Astrocyte (in vitro differentiated cells and primary cell): ENCODE measurements around the gene TEAD1. TPM values are rescaled to one million over a fixed set of nuclear protein-coding genes. Genes with fewer than 3 reads are reported as not detected.

ENCODE experiments used
- DNase-seq: peaks from one replicate; pipeline ENCODE4 v3.0.0-alpha.2; 2010; ENCODE audit warnings: low read depth
- FAIRE-seq: peaks from 2 replicates; lab custom pipeline; 2011; peaks lifted over from hg19 to GRCh38; lab: Jason Lieb, UNC
- H2AFZ ChIP-seq: 2 replicates; pipeline ENCODE4 v1.6.0; 2012; ENCODE audit warnings: low read depth, low read length, inconsistent platforms
- H3K27ac ChIP-seq: 2 replicates; pipeline ENCODE4 v1.5.1; 2011; ENCODE audit warnings: low read depth, low read length, inconsistent platforms
- H3K27me3 ChIP-seq: 2 replicates; pipeline ENCODE4 v1.6.0; 2011; ENCODE audit warnings: low read length, inconsistent platforms; ENCODE audit not compliant: insufficient read depth
- H3K36me3 ChIP-seq: 2 replicates; pipeline ENCODE4 v1.5.1; 2011; ENCODE audit warnings: low read length, inconsistent platforms; ENCODE audit not compliant: insufficient read depth
- H3K4me1 ChIP-seq: 2 replicates; pipeline ENCODE4 v1.5.1; 2011; ENCODE audit warnings: low read length, inconsistent platforms; ENCODE audit not compliant: insufficient read depth
- H3K4me2 ChIP-seq: 2 replicates; pipeline ENCODE4 v1.6.0; 2012; ENCODE audit warnings: low read length, inconsistent platforms
- H3K4me3 ChIP-seq: 2 replicates; pipeline ENCODE4 v1.5.1; 2011; ENCODE audit warnings: low read depth, mild to moderate bottlenecking, low read length, inconsistent platforms; ENCODE audit not compliant: insufficient read depth
- H3K79me2 ChIP-seq: 2 replicates; pipeline ENCODE4 v1.6.0; 2012; ENCODE audit warnings: mild to moderate bottlenecking, low read length, inconsistent platforms; ENCODE audit not compliant: insufficient read depth
- H3K9ac ChIP-seq: 2 replicates; pipeline ENCODE4 v1.6.0; 2012; ENCODE audit warnings: mild to moderate bottlenecking, low read length, inconsistent platforms
- H3K9me3 ChIP-seq: 2 replicates; pipeline ENCODE4 v1.5.1; 2012; ENCODE audit warnings: low read depth, mild to moderate bottlenecking, low read length, inconsistent platforms; ENCODE audit not compliant: insufficient read depth
- H4K20me1 ChIP-seq: 2 replicates; pipeline ENCODE4 v1.6.0; 2012; ENCODE audit warnings: low read length, inconsistent platforms; ENCODE audit not compliant: insufficient read depth
- H3K27ac Mint-ChIP-seq: one replicate; pipeline ENCODE4 v1.8.0; 2021; ENCODE audit warnings: mild to moderate bottlenecking, mixed read lengths; ENCODE audit not compliant: unreplicated experiment
- H3K27me3 Mint-ChIP-seq: one replicate; pipeline ENCODE4 v1.8.0; 2021; ENCODE audit warnings: low read depth, mixed read lengths; ENCODE audit not compliant: unreplicated experiment
- H3K36me3 Mint-ChIP-seq: one replicate; pipeline ENCODE4 v1.8.0; 2021; ENCODE audit warnings: low read depth, mixed read lengths; ENCODE audit not compliant: unreplicated experiment
- H3K4me1 Mint-ChIP-seq: one replicate; pipeline ENCODE4 v1.8.0; 2021; ENCODE audit warnings: low read depth, mixed read lengths; ENCODE audit not compliant: unreplicated experiment
- H3K4me3 Mint-ChIP-seq: one replicate; pipeline ENCODE4 v1.8.0; 2021; ENCODE audit warnings: mild to moderate bottlenecking, moderate library complexity, mixed read lengths; ENCODE audit not compliant: unreplicated experiment
- H3K9me3 Mint-ChIP-seq: one replicate; pipeline ENCODE4 v1.8.0; 2021; ENCODE audit warnings: mild to moderate bottlenecking, mixed read lengths; ENCODE audit not compliant: unreplicated experiment
- EZH2 ChIP-seq: IDR thresholded peaks from 2 replicates; pipeline ENCODE4 v1.6.1; 2012; ENCODE audit warnings: mild to moderate bottlenecking, low read length, inconsistent platforms; ENCODE audit not compliant: insufficient read depth
- total RNA-seq: library from RNA; stranded (reverse); gene quantifications from 2 replicates; pipeline ENCODE4 v1.2.1, GENCODE V29; 2021
- TF ChIP-seq, protein P1 (sequence below): IDR thresholded peaks from 2 replicates; pipeline ENCODE4 v1.5.1; 2011; ENCODE audit warnings: low read depth, mild to moderate bottlenecking, inconsistent platforms, low read length, moderate library complexity; ENCODE audit not compliant: insufficient read depth

The TEAD1 gene
- total RNA-seq, 1 donor from 2014 or later: 149 TPM

DNA sequence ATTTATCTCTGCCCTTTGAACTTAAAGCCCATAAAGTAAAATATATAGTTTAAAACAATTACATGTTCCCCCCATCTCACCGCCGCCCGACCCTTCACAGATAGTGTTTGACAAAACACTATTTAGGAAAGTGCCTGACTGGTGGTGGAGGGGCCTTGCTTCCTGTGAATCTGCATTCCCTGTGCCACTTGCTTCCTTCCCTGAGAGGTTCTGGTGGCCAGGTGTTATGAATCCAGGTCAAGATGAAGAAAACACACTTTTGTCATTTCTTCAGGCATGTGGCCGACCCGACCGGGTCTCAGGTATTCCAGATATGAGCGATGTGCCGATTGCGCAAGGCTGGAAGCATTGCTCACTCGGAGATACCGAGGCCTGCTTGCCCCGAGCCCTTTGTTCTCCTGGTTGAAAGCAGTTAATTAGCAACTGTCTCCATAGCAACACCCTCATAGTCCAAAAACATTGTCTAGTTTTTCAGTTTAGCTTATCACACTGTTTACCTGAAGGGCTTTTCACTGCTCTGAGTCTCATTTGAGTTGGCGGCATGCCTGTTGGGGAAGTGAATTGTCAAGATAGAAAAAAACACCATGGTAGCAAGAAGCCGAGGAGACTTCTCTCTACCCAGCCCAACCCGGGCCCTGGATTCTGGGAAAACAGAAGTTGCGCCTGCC lies 128.3 kb downstream of the TEAD1 start:
- H3K4me3 ChIP-seq: peak overlapping the region; percentile 20
- peak overlapping the region; percentile 73 for H3K4me2 ChIP-seq
- DNase-seq (peak; percentile 96), FAIRE-seq (no peak)
- H3K36me3 ChIP-seq: no peaks in the 10 kb centered on the region
- Mint-ChIP-seq H3K4me1 (peaks cover 79% of the 10 kb centered on the region), H3K9me3 (no peaks in the 10 kb centered on the region), H3K27ac (peak overlapping the region; percentile 64), H3K4me3 (no peak overlapping the region), H3K36me3 (peaks cover 7% of the 10 kb centered on the region), H3K27me3 (no peaks in the 10 kb centered on the region)
- H3K9ac ChIP-seq: peak overlapping the region; percentile 75
- H3K9me3 ChIP-seq: no peaks in the 10 kb centered on the region
- H2AFZ ChIP-seq: no peak overlapping the region
- H3K27ac ChIP-seq: peak overlapping the region; percentile 88
- peaks cover 48% of the 10 kb centered on the region for H4K20me1 ChIP-seq
- TF ChIP-seq, protein P1, sequence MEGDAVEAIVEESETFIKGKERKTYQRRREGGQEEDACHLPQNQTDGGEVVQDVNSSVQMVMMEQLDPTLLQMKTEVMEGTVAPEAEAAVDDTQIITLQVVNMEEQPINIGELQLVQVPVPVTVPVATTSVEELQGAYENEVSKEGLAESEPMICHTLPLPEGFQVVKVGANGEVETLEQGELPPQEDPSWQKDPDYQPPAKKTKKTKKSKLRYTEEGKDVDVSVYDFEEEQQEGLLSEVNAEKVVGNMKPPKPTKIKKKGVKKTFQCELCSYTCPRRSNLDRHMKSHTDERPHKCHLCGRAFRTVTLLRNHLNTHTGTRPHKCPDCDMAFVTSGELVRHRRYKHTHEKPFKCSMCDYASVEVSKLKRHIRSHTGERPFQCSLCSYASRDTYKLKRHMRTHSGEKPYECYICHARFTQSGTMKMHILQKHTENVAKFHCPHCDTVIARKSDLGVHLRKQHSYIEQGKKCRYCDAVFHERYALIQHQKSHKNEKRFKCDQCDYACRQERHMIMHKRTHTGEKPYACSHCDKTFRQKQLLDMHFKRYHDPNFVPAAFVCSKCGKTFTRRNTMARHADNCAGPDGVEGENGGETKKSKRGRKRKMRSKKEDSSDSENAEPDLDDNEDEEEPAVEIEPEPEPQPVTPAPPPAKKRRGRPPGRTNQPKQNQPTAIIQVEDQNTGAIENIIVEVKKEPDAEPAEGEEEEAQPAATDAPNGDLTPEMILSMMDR: no peak
- TF ChIP-seq EZH2: no peak
- peaks cover 76% of the 10 kb centered on the region for H3K79me2 ChIP-seq
- H3K27me3 ChIP-seq: no peaks in the 10 kb centered on the region
- H3K4me1 ChIP-seq: peaks cover 56% of the 10 kb centered on the region

DNA sequence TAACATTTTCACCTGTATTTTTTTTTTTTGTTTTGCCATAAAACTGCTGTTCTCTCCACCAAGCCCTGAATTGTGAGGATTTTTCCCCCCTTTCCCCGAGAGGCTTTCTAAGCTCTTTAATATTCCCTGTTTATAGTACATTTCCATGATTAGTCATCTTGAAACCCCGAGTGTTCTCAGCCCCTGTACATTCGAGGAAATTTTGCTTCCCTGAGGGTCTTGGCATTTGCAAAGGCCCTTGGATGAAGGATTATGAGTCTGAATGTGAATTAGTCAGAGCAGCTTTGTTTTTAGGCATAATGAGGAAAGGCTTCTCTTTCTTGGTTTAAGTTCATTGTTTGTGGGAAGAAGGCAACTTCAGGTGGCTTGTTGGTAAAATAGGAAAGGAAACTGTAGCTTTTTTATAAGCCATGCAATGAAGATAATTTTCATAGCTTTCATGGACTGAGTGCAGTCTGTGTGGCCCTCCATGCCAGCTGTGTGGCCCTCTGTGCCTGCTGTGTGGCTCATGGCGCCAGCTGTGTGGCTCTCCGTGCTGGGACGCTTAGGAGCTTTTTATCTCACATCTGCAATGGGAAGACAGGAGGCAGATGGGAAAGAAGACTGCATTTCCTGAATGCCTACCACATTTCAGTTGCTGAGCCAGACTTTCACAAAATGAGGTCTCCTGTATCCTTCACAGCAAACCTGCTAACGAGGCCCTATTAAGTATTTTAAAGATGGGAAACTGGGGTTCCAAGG lies 129.0 kb downstream of the TEAD1 start:
- Histone ChIP-seq H2AFZ (no peak overlapping the region), H4K20me1 (peaks cover 49% of the 10 kb centered on the region), H3K9me3 (no peaks in the 10 kb centered on the region), H3K9ac (peak overlapping the region; percentile 75), H3K36me3 (no peaks in the 10 kb centered on the region), H3K27me3 (no peaks in the 10 kb centered on the region), H3K4me1 (peaks cover 55% of the 10 kb centered on the region), H3K79me2 (peaks cover 76% of the 10 kb centered on the region), H3K4me3 (peak overlapping the region; percentile 20), H3K4me2 (peak overlapping the region; percentile 73), H3K27ac (peak overlapping the region; percentile 88)
- Mint-ChIP-seq H3K27me3 (no peaks in the 10 kb centered on the region), H3K4me1 (peaks cover 82% of the 10 kb centered on the region), H3K4me3 (peak overlapping the region; percentile 42), H3K9me3 (no peaks in the 10 kb centered on the region), H3K36me3 (peaks cover 5% of the 10 kb centered on the region), H3K27ac (peak overlapping the region; percentile 64)
- FAIRE-seq: no peak
- peak; percentile 88 for DNase-seq
- no peak for TF ChIP-seq EZH2
- TF ChIP-seq, protein P1: no peak

DNA sequence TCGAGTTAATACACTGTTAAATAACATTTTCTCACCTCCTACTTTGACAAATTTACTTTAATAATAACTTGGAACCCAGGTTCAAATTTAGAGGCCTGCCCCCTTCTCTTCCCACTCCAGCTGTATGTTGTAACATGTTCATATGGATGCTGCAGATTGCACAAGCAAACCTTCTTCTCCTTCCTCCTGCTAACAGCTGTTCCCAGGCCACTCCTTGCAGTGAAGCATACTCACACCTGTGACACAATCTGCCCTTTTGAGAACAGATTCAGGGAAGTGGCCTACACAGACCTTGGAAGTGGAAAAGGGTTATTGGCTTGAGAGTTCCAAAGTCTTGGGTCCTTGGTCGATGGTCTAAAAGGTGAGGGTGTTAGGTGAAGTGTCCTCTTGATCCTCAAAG lies 131.9 kb downstream of the TEAD1 start:
- H3K79me2 ChIP-seq: peaks cover 84% of the 10 kb centered on the region
- no peak overlapping the region for H3K4me3 ChIP-seq
- peaks cover 55% of the 10 kb centered on the region for H3K4me1 ChIP-seq
- no peaks in the 10 kb centered on the region for H3K36me3 ChIP-seq
- no peak overlapping the region for H3K27ac ChIP-seq
- no peaks in the 10 kb centered on the region for H3K9me3 ChIP-seq
- Mint-ChIP-seq H3K4me3 (no peak overlapping the region), H3K27ac (peak overlapping the region; percentile 54), H3K36me3 (peaks cover 9% of the 10 kb centered on the region), H3K9me3 (no peaks in the 10 kb centered on the region), H3K27me3 (no peaks in the 10 kb centered on the region), H3K4me1 (peaks cover 79% of the 10 kb centered on the region)
- no peak for TF ChIP-seq EZH2
- TF ChIP-seq, protein P1: no peak
- H2AFZ ChIP-seq: no peak overlapping the region
- H3K4me2 ChIP-seq: no peak overlapping the region
- H4K20me1 ChIP-seq: peaks cover 64% of the 10 kb centered on the region
- H3K9ac ChIP-seq: no peak overlapping the region
- DNase-seq (no peak), FAIRE-seq (no peak)
- no peaks in the 10 kb centered on the region for H3K27me3 ChIP-seq
